ENCODE data around the gene TBX2.

Gene TBX2

GRCh38 chr17:61369751-61370150 lies 29.9 kb upstream of the TBX2 start:
- DNase-seq = no peak

GRCh38 chr17:61371179-61371578 lies 28.5 kb upstream of the TBX2 start:
- DNase-seq = no peak

- DNase-seq = no peak
These were observed 28.0 kb upstream of the TBX2 start for GRCh38 chr17:61371606-61372005.

GRCh38 chr17:61372436-61372835 lies 27.2 kb upstream of the TBX2 start:
- no peak for DNase-seq

GRCh38 chr17:61376931-61377838 lies 22.5 kb upstream of the TBX2 start:
- DNase-seq = no peak

GRCh38 chr17:61378658-61379456 lies 20.8 kb upstream of the TBX2 start:
- no peak for DNase-seq

GRCh38 chr17:61379457-61380216 lies 20.0 kb upstream of the TBX2 start:
- no peak for DNase-seq

- DNase-seq = no peak
These were observed 19.3 kb upstream of the TBX2 start for GRCh38 chr17:61380217-61380835.

- no peak for DNase-seq
These were observed 18.7 kb upstream of the TBX2 start for GRCh38 chr17:61380836-61381525.

- no peak for DNase-seq
These were observed 18.1 kb upstream of the TBX2 start for GRCh38 chr17:61381537-61381936.

- DNase-seq = no peak
These were observed 16.6 kb upstream of the TBX2 start for GRCh38 chr17:61382796-61383688.

GRCh38 chr17:61383689-61384201 lies 15.9 kb upstream of the TBX2 start:
- no peak for DNase-seq

- DNase-seq = no peak
These were observed 15.3 kb upstream of the TBX2 start for GRCh38 chr17:61384354-61384691.

GRCh38 chr17:61384692-61385576 lies 14.7 kb upstream of the TBX2 start:
- no peak for DNase-seq

GRCh38 chr17:61385577-61386236 lies 13.9 kb upstream of the TBX2 start:
- DNase-seq = no peak

GRCh38 chr17:61386251-61386650 lies 13.4 kb upstream of the TBX2 start:
- no peak for DNase-seq

- DNase-seq = no peak
These were observed 12.6 kb upstream of the TBX2 start for GRCh38 chr17:61387011-61387410.

- DNase-seq = no peak
These were observed 11.9 kb upstream of the TBX2 start for GRCh38 chr17:61387511-61388305.

All from CD4-positive, alpha-beta T cell treated with Interferon gamma for 1 hour (primary cell).